ENCODE results near the gene SLC6A6. TPM values are rescaled to one million over a fixed set of nuclear protein-coding genes. Genes with fewer than 3 reads are reported as not detected.

SLC6A6 gene
- total RNA-seq, 6 experiments from 2014 or later = 1.5 to 8.2 (median 4.1) TPM

DNA sequence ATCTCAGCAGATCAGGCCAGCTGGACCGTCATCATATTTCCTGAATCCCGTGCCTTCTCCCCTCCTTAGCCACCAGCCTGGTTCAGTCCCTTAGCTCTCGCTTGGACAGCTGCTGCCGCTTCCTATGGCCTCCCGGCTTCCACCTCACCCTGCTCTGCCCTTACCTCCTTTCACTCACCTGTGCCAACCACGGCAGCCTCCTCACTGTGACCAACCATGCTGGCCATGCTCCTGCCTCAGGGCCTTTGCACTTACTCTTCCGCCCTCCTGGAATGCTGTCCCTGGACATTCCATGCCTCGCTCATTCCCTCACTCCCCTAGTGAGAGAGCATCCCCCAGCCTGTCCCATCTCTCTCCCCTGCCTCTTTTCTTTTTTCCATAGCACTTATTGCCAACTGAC is 118.6 kb downstream of the SLC6A6 start:
- Histone ChIP-seq H3K36me3 (no peaks in the 10 kb centered on the region), H3K4me1 (no peaks in the 10 kb centered on the region), H3K27me3 (no peaks in the 10 kb centered on the region), H3K27ac (no peak overlapping the region), H3K9me3 (no peaks in the 10 kb centered on the region), H3K4me3 (no peak overlapping the region)
- peak in 2 of 3 donors; percentile 21 to 27 for DNase-seq
- 83% methylated on average over 6 of the region's 8 CpGs for WGBS (ENCODE audit: insufficient coverage, low coverage, low lambda C conversion rate, missing lambda C conversion rate)
- no peak for TF ChIP-seq POLR2A (IDR thresholded peaks at IDR 0.05)
- no peak for TF ChIP-seq CTCF (IDR thresholded peaks at IDR 0.05)
- no peak for ATAC-seq
- intact Hi-C loops (cut with DNase I) = no loop called here

DNA sequence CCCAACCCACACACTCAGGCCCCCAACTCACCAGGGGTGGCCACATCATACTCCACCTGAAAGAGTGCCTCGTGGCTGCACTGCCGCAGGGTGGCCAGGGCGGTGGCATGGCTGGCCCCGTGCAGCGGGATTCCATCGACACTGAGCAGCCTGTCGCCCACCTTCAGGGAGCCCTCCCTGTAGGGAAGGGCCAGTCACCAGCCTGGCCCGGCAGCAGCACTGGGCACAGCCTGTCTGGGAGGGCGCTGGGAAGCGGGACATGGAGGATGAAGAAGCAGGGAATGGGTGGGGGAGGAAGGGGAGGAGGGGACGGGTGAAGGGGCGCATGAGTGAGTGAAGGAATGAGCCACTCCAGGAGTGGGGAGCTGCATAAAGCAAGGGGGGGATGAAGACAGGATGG is 119.2 kb downstream of the SLC6A6 start:
- peak in 2 of 3 donors; percentile 35 to 37 for DNase-seq
- no peaks in the 10 kb centered on the region for H3K36me3 ChIP-seq
- no peaks in the 10 kb centered on the region for H3K9me3 ChIP-seq
- intact Hi-C loops (cut with DNase I) = no loop called here
- ATAC-seq = no peak
- 58% methylated on average over 4 of the region's 12 CpGs for WGBS (ENCODE audit: insufficient coverage, low coverage, low lambda C conversion rate, missing lambda C conversion rate)
- no peak for TF ChIP-seq CTCF (IDR thresholded peaks at IDR 0.05)
- no peak for TF ChIP-seq POLR2A (IDR thresholded peaks at IDR 0.05)
- H3K27me3 ChIP-seq = no peaks in the 10 kb centered on the region
- no peaks in the 10 kb centered on the region for H3K4me1 ChIP-seq
- H3K4me3 ChIP-seq = no peak overlapping the region
- no peak overlapping the region for H3K27ac ChIP-seq

- no peak overlapping the region for H3K27ac ChIP-seq
- H3K4me1 ChIP-seq = no peaks in the 10 kb centered on the region
- H3K4me3 ChIP-seq = no peak overlapping the region
- DNase-seq (peak in 2 of 3 donors; percentile 29 to 37), ATAC-seq (no peak)
- TF ChIP-seq POLR2A (IDR thresholded peaks at IDR 0.05) (no peak), CTCF (IDR thresholded peaks at IDR 0.05) (no peak)
- no peaks in the 10 kb centered on the region for H3K9me3 ChIP-seq
- intact Hi-C loops (cut with DNase I) = no loop called here
- no peaks in the 10 kb centered on the region for H3K36me3 ChIP-seq
- 60% methylated on average over 1 of the region's 16 CpGs for WGBS (ENCODE audit: insufficient coverage, low coverage, low lambda C conversion rate, missing lambda C conversion rate)
- H3K27me3 ChIP-seq = no peaks in the 10 kb centered on the region
These were observed 119.8 kb downstream of the SLC6A6 start for GRCh38 chr3:14522129-14522691.

GRCh38 chr3:14522768-14523167 is 120.4 kb downstream of the SLC6A6 start:
- Histone ChIP-seq H3K9me3 (no peaks in the 10 kb centered on the region), H3K36me3 (no peaks in the 10 kb centered on the region), H3K4me1 (no peaks in the 10 kb centered on the region), H3K27me3 (no peaks in the 10 kb centered on the region), H3K27ac (no peak overlapping the region), H3K4me3 (no peak overlapping the region)
- WGBS (ENCODE audit: insufficient coverage, low coverage, low lambda C conversion rate, missing lambda C conversion rate) = 80% methylated on average over 1 of the region's 12 CpGs
- intact Hi-C loops (cut with DNase I) = no loop called here
- ATAC-seq (no peak), DNase-seq (peak in 2 of 3 donors; percentile 31 to 46)
- no peak for TF ChIP-seq POLR2A (IDR thresholded peaks at IDR 0.05)
- no peak for TF ChIP-seq CTCF (IDR thresholded peaks at IDR 0.05)

DNA sequence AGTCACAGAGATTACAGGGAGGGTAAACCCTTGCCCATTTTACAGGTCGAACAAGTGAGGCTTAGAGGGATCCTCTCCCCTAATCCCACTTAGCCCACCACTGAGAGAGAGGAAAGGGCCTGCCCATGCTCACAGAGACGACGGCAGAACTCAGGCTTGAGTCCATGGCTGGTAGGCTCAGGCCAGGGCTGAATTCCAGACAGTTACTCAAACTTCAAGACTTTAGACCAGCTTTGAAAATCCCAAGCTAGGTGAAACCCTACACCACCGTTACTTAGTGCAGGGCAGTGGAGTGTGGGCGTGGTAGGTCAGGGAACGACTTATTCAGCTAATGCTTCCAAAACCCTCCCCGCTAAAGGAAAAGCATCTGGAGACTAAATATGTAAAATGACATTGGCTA is 121.4 kb downstream of the SLC6A6 start:
- ATAC-seq (no peak), DNase-seq (peak in 1 of 3 donors; percentile 5)
- H3K4me3 ChIP-seq = no peak overlapping the region
- H3K27me3 ChIP-seq = no peaks in the 10 kb centered on the region
- intact Hi-C loops (cut with DNase I) = no loop called here
- TF ChIP-seq CTCF (IDR thresholded peaks at IDR 0.05) (no peak), POLR2A (IDR thresholded peaks at IDR 0.05) (no peak)
- no peak overlapping the region for H3K27ac ChIP-seq
- no peaks in the 10 kb centered on the region for H3K36me3 ChIP-seq
- 24% methylated on average over 3 of the region's 7 CpGs for WGBS (ENCODE audit: insufficient coverage, low coverage, low lambda C conversion rate, missing lambda C conversion rate)
- no peaks in the 10 kb centered on the region for H3K4me1 ChIP-seq
- no peaks in the 10 kb centered on the region for H3K9me3 ChIP-seq
